Measurements from ENCODE around the gene C1QTNF4. TPM values are rescaled to one million over a fixed set of nuclear protein-coding genes. Genes with fewer than 3 reads are reported as not detected.

The C1QTNF4 gene
- total and polyA plus RNA-seq, 2 of the 13 experiments (the other 11 are each of a cell fraction or from before 2014, with no cell fraction given) = not detected

GRCh38 chr11:47616726-47617416 lies 22.7 kb upstream of the C1QTNF4 start (continued):
- no peak for TF ChIP-seq GFI1 (CRISPR knock-in tag; IDR thresholded peaks at IDR 0.05; ENCODE audit: borderline replicate concordance)
- no peak for TF ChIP-seq THYN1 (CRISPR knock-in tag; IDR thresholded peaks at IDR 0.05; ENCODE audit: borderline replicate concordance, low read depth)
- peak; percentile 85 for TF ChIP-seq CTCF (CRISPR knock-in tag; IDR thresholded peaks at IDR 0.05)
- no peak for TF ChIP-seq REXO4 (CRISPR knock-in tag; IDR thresholded peaks at IDR 0.05; ENCODE audit: borderline replicate concordance)
- TF ChIP-seq ATF4 (CRISPR knock-in tag; IDR thresholded peaks at IDR 0.05) = no peak
- TF ChIP-seq ZNF207 (IDR thresholded peaks at IDR 0.05; ENCODE audit: borderline replicate concordance) = no peak
- TF ChIP-seq JUN (CRISPR knock-in tag; IDR thresholded peaks at IDR 0.05) = no peak
- no peak for TF ChIP-seq SIX4 (CRISPR knock-in tag; IDR thresholded peaks at IDR 0.05)
- TF ChIP-seq ZNF788 (CRISPR knock-in tag; IDR thresholded peaks at IDR 0.05; ENCODE audit: borderline replicate concordance) = no peak
- peak; percentile 70; the same call in 1 of the 2 replicates for TF ChIP-seq RAD21 (CRISPR knock-in tag; IDR thresholded peaks at IDR 0.05)
- no peak for TF ChIP-seq E2F1 (CRISPR knock-in tag; IDR thresholded peaks at IDR 0.05)
- no peak for TF ChIP-seq ZNF543 (CRISPR knock-in tag; IDR thresholded peaks at IDR 0.05)
- TF ChIP-seq SOX5 (CRISPR knock-in tag; IDR thresholded peaks at IDR 0.05; ENCODE audit: borderline replicate concordance) = no peak
- TF ChIP-seq SMC3 (IDR thresholded peaks at IDR 0.05; ENCODE audit: low read length) = peak; percentile 88
- TF ChIP-seq PPARG (CRISPR knock-in tag; conservative IDR thresholded peaks at IDR 0.05) = no peak
- no peak for TF ChIP-seq ARNT2 (CRISPR knock-in tag; IDR thresholded peaks at IDR 0.05; ENCODE audit: low read depth)
- TF ChIP-seq ZFY (CRISPR knock-in tag; IDR thresholded peaks at IDR 0.05) = 0 out of 2 replicates have a peak, but pooled peaks have one; percentile 22
- TF ChIP-seq RBM22 (optimal IDR thresholded peaks at IDR 0.05; ENCODE audit: low read length) = peak; percentile 20
- no peak for TF ChIP-seq ZNF33B (CRISPR knock-in tag; IDR thresholded peaks at IDR 0.05)
- TF ChIP-seq ZNF616 (CRISPR knock-in tag; IDR thresholded peaks at IDR 0.05; ENCODE audit: low read depth) = no peak
- TF ChIP-seq ZNF17 (CRISPR knock-in tag; IDR thresholded peaks at IDR 0.05) = no peak
- no peak for TF ChIP-seq ZNF639 (CRISPR knock-in tag; conservative IDR thresholded peaks at IDR 0.05)
